Omental fat pad (tissue), 4 donors: ENCODE data around the gene MYO16. TPM values are rescaled to one million over a fixed set of nuclear protein-coding genes. Genes with fewer than 3 reads are reported as not detected.
"Not testable (repeated sequence)": the region's sequence is repeated elsewhere in the genome, so short reads cannot be mapped to it uniquely, and the experiment has no call there.

Experiments
- ATAC-seq: fragments of 150-250 bp; one replicate; pipeline ENCODE4 v1.9.1; 2016; ENCODE audit warnings: mild to moderate bottlenecking, moderate library complexity; ENCODE audit not compliant: low FRiP score
- DNase-seq: peaks from one replicate; pipeline ENCODE4 v3.0.0-alpha.2; 2019; ENCODE audit warnings: low spot score
- CTCF ChIP-seq, 3 donors: fragments of 450-650 bp; IDR thresholded peaks; one replicate each; pipeline ENCODE4 v1.5.1; 2016 to 2017; ENCODE audit warnings: antibody characterized with exemption in 3 of 3, mild to moderate bottlenecking in 3 of 3, moderate library complexity in 2 of 3
- total RNA-seq, 4 donors: library from RNA; depleted of rRNA; stranded (reverse); fragments of >200 nt; gene quantifications; one replicate each; pipeline ENCODE4 v1.1.0, GENCODE V29; 2016

The MYO16 gene
- total RNA-seq, 4 donors from 2014 or later = 0.48 to 1.9 (median 0.93) TPM; not detected in 1

GRCh38 chr13:108775597-108775996, 146.2 kb downstream of the MYO16 start:
- TF ChIP-seq CTCF (IDR thresholded peaks at IDR 0.05) = no peak
- no peak for ATAC-seq
- DNase-seq = no peak

GRCh38 chr13:108776650-108777049, 147.2 kb downstream of the MYO16 start:
- TF ChIP-seq CTCF (IDR thresholded peaks at IDR 0.05) = no peak
- DNase-seq = no peak
- no peak for ATAC-seq

GRCh38 chr13:108777421-108778420, 148.3 kb downstream of the MYO16 start:
- no peak for ATAC-seq
- DNase-seq = no peak
- TF ChIP-seq CTCF (IDR thresholded peaks at IDR 0.05) = no peak

GRCh38 chr13:108779308-108779707, 149.9 kb downstream of the MYO16 start:
- DNase-seq (no peak), ATAC-seq (no peak)
- TF ChIP-seq CTCF (IDR thresholded peaks at IDR 0.05) = no peak

- DNase-seq = no peak
- no peak for ATAC-seq
- TF ChIP-seq CTCF (IDR thresholded peaks at IDR 0.05) = no peak
Observed at GRCh38 chr13:108780706-108781105, 151.3 kb downstream of the MYO16 start.

GRCh38 chr13:108781312-108781711, 151.9 kb downstream of the MYO16 start:
- ATAC-seq (no peak), DNase-seq (no peak)
- no peak for TF ChIP-seq CTCF (IDR thresholded peaks at IDR 0.05)

- not testable (repeated sequence) for ATAC-seq, DNase-seq
Observed at GRCh38 chr13:108782480-108782879, 153.1 kb downstream of the MYO16 start.
